H1 (cell line): ENCODE data around the gene CTNNA3. TPM values are rescaled to one million over a fixed set of nuclear protein-coding genes. Genes with fewer than 3 reads are reported as not detected.

Experiments used
- CTCF ChIA-PET: fragments of 300-600 bp; sonication (Branson Sonifier 250); formaldehyde crosslinking; loops from one replicate; lab custom pipeline; 2021; ENCODE audit not compliant: partially characterized antibody; lab: Charles Lee
- POLR2A ChIA-PET: fragments of 300-600 bp; sonication (Branson Sonifier 250); formaldehyde crosslinking; loops from one replicate; lab custom pipeline; 2021; ENCODE audit warnings: inconsistent platforms; ENCODE audit not compliant: partially characterized antibody; lab: Charles Lee
- DNase-seq, 2 experiments: peaks; one replicate each; pipeline versions ENCODE4 v3.0.0 to v3.0.0-alpha.2; 2010 to 2022; ENCODE audit warnings: low spot score in 2 of 2, low read depth in 1 of 2, mixed read lengths in 1 of 2
- FAIRE-seq: peaks from 2 replicates; lab custom pipeline; 2011; peaks lifted over from hg19 to GRCh38; lab: Jason Lieb, UNC
- H2AFZ ChIP-seq: 2 replicates; pipeline ENCODE4 v1.8.1; 2012; ENCODE audit warnings: low read length, inconsistent platforms
- H2AK5ac ChIP-seq: 2 replicates; pipeline ENCODE4 v1.6.1; 2013; ENCODE audit warnings: low read depth, low read length
- H2BK120ac ChIP-seq: replicated peaks from 2 replicates; pipeline ENCODE3; 2013; ENCODE audit warnings: low read depth, low read length, inconsistent platforms
- H2BK12ac ChIP-seq: 2 replicates; pipeline ENCODE4 v1.6.1; 2013; ENCODE audit warnings: low read depth, low read length
- H2BK15ac ChIP-seq: 2 replicates; pipeline ENCODE4 v1.6.1; 2013; ENCODE audit warnings: low read length
- H2BK20ac ChIP-seq: 2 replicates; pipeline ENCODE4 v1.6.1; 2013; ENCODE audit warnings: low read length
- H2BK5ac ChIP-seq: 2 replicates; pipeline ENCODE4 v1.6.1; 2013; ENCODE audit warnings: low read depth, low read length
- H3K14ac ChIP-seq: 2 replicates; pipeline ENCODE4 v1.6.1; 2013; ENCODE audit warnings: inconsistent platforms; ENCODE audit not compliant: insufficient read length
- H3K18ac ChIP-seq: 2 replicates; pipeline ENCODE4 v1.6.1; 2013; ENCODE audit warnings: low read length; ENCODE audit errors: extremely low read depth
- H3K23ac ChIP-seq: 2 replicates; pipeline ENCODE4 v1.6.1; 2013; ENCODE audit warnings: inconsistent platforms; ENCODE audit not compliant: insufficient read length
- H3K23me2 ChIP-seq: 2 replicates; pipeline ENCODE4 v1.6.1; 2013; ENCODE audit warnings: low read depth, low read length
- H3K27ac ChIP-seq: 2 replicates; pipeline ENCODE4 v1.6.1; 2011; ENCODE audit warnings: low read depth, low read length, inconsistent platforms
- H3K27me3 ChIP-seq, 4 experiments: replicated peaks in 1 of 4; 1 replicate in 1 of 4; 2 replicates in 3 of 4; pipeline versions ENCODE4 v1.6.1 to v1.8.1; 2011 to 2013; ENCODE audit warnings: low read length in 3 of 4, mild to moderate bottlenecking in 3 of 4, inconsistent platforms in 2 of 4, mixed read lengths in 2 of 4, moderate library complexity in 1 of 4; ENCODE audit not compliant: control insufficient read depth in 3 of 4, insufficient read depth in 3 of 4; ENCODE audit errors: extremely low read depth in 1 of 4
- H3K36me3 ChIP-seq, 4 experiments: 2 replicates each; pipeline versions ENCODE4 v1.6.1 to v1.8.1; 2011 to 2013; ENCODE audit warnings: mild to moderate bottlenecking in 4 of 4, low read length in 3 of 4, moderate library complexity in 2 of 4, control low read depth in 1 of 4, inconsistent platforms in 1 of 4; ENCODE audit not compliant: insufficient read depth in 4 of 4, control insufficient read depth in 2 of 4
- H3K4ac ChIP-seq: replicated peaks from 2 replicates; pipeline ENCODE3; 2013; ENCODE audit warnings: low read length, low read depth, mixed read lengths, inconsistent platforms; ENCODE audit not compliant: insufficient read length
- H3K4me1 ChIP-seq, 4 experiments: replicated peaks in 1 of 4; 1 replicate in 1 of 4; 2 replicates in 3 of 4; pipeline versions ENCODE4 v1.6.1 to v1.8.1; 2011 to 2013; ENCODE audit warnings: low read length in 3 of 4, inconsistent platforms in 2 of 4, mixed read lengths in 1 of 4; ENCODE audit not compliant: insufficient read depth in 4 of 4, control insufficient read depth in 3 of 4
- H3K4me2 ChIP-seq, 2 experiments: 2 replicates each; pipeline versions ENCODE4 v1.6.1 to v1.8.1; 2011 to 2013; ENCODE audit warnings: low read depth in 2 of 2, low read length in 2 of 2, control low read depth in 1 of 2, inconsistent platforms in 1 of 2, mild to moderate bottlenecking in 1 of 2; ENCODE audit not compliant: insufficient read depth in 1 of 2
- H3K4me3 ChIP-seq, 4 experiments: fragments of 200-600, 300-600 bp in 1 of 4; sonication (generic), shearing (Covaris generic), sonication (Bioruptor Twin) in 1 of 4; 2 replicates each; pipeline versions ENCODE4 v1.5.1 to v1.8.1; 2011 to 2016; ENCODE audit warnings: low read length in 4 of 4, low read depth in 3 of 4, control low read depth in 2 of 4, inconsistent platforms in 2 of 4, mild to moderate bottlenecking in 2 of 4, mixed read lengths in 1 of 4, moderate library complexity in 1 of 4; ENCODE audit not compliant: insufficient read depth in 2 of 4; ENCODE audit errors: extremely low read depth in 1 of 4
- H3K56ac ChIP-seq: replicated peaks from 2 replicates; pipeline ENCODE3; 2013; ENCODE audit warnings: low read depth, mild to moderate bottlenecking, mixed read lengths, low read length, inconsistent platforms; ENCODE audit not compliant: insufficient read length
- H3K79me1 ChIP-seq: 2 replicates; pipeline ENCODE4 v1.6.1; 2013; ENCODE audit warnings: low read depth, low read length, control low read depth
- H3K79me2 ChIP-seq, 2 experiments: 2 replicates each; pipeline versions ENCODE4 v1.6.1 to v1.8.1; 2012 to 2013; ENCODE audit warnings: low read length in 2 of 2, mild to moderate bottlenecking in 2 of 2, inconsistent platforms in 1 of 2; ENCODE audit not compliant: insufficient read depth in 2 of 2, control insufficient read depth in 1 of 2
- H3K9ac ChIP-seq, 4 experiments: replicated peaks in 1 of 4; 1 replicate in 1 of 4; 2 replicates in 3 of 4; pipeline versions ENCODE4 v1.6.1 to v1.8.1; 2011 to 2013; ENCODE audit warnings: low read depth in 3 of 4, low read length in 3 of 4, control low read depth in 2 of 4, mild to moderate bottlenecking in 2 of 4, moderate library complexity in 2 of 4, inconsistent platforms in 1 of 4; ENCODE audit errors: extremely low read depth in 1 of 4
- H3K9me3 ChIP-seq, 2 experiments: 2 replicates each; pipeline versions ENCODE4 v1.6.1 to v1.8.1; 2012 to 2013; ENCODE audit warnings: mild to moderate bottlenecking in 2 of 2, moderate library complexity in 2 of 2, control low read depth in 1 of 2, inconsistent platforms in 1 of 2, low read depth in 1 of 2, low read length in 1 of 2, mixed read lengths in 1 of 2; ENCODE audit not compliant: insufficient read depth in 2 of 2
- H4K20me1 ChIP-seq, 2 experiments: replicated peaks in 1 of 2; 2 replicates each; pipeline versions ENCODE3 to v1.8.1; 2011 to 2013; ENCODE audit warnings: inconsistent platforms in 2 of 2, low read length in 2 of 2, mild to moderate bottlenecking in 1 of 2; ENCODE audit not compliant: insufficient read depth in 2 of 2, control insufficient read depth in 1 of 2
- H4K5ac ChIP-seq: 2 replicates; pipeline ENCODE4 v1.6.1; 2013; ENCODE audit warnings: low read length, low read depth, mixed read lengths, inconsistent platforms; ENCODE audit not compliant: insufficient read length
- H4K8ac ChIP-seq: 2 replicates; pipeline ENCODE4 v1.8.0; 2013; ENCODE audit warnings: mild to moderate bottlenecking, moderate library complexity, low read length, inconsistent platforms; ENCODE audit not compliant: insufficient read depth; ENCODE audit errors: extremely low read depth
- H4K91ac ChIP-seq: replicated peaks from 2 replicates; pipeline ENCODE3; 2013; ENCODE audit warnings: low read length, mixed read lengths, inconsistent platforms; ENCODE audit not compliant: insufficient read length
- WGBS, 2 experiments: shearing (Covaris generic) in 1 of 2; methylation state at CpG; one replicate each; pipeline versions ENCODE4 v1.1.6 to v1.1.7; 2013 to 2015; ENCODE audit warnings: low lambda C conversion rate in 2 of 2, mixed read lengths in 2 of 2, inconsistent platforms in 1 of 2, low coverage in 1 of 2, missing lambda C conversion rate in 1 of 2; ENCODE audit not compliant: insufficient replicate concordance in 2 of 2, insufficient coverage in 1 of 2, insufficient read length in 1 of 2; ENCODE audit errors: extremely low coverage in 1 of 2, missing lambda C conversion rate in 1 of 2; 5-methylcytosine and 5-hydroxymethylcytosine counted together
- polyA plus RNA-seq, 7 experiments: library from polyadenylated mRNA; depleted of rRNA in 3 of 7; stranded (reverse) in 5 of 7; unstranded in 2 of 7; fragments of >200 nt in 5 of 7; fragments of 200-250 nt in 2 of 7; gene quantifications; 1 replicate in 5 of 7; 2 replicates in 1 of 7; 4 replicates in 1 of 7; pipeline versions ENCODE4 v1.2.1 to v1.2.3, GENCODE V29; 2011 to 2013; ENCODE audit warnings: missing spikeins in 2 of 7, mixed read lengths in 2 of 7
- total RNA-seq: library from RNA; stranded (reverse); fragmentation: NEBNext Ultra II Directional; extraction: Animal tissue kit (Norgen Biotek cat#: 25700); gene quantifications from 2 replicates; pipeline ENCODE4 v1.2.1, GENCODE V29; 2021
- TF ChIP-seq, protein P1 (sequence below): IDR thresholded peaks from 2 replicates; pipeline ENCODE4 v1.6.1; 2011; ENCODE audit warnings: low read length, improper control_type of control experiment

CTNNA3 gene
- total and polyA plus RNA-seq, 2 of the 8 experiments (the other 6 are each of a cell fraction or from before 2014, with no cell fraction given): 1.3 to 1.5 TPM

DNA sequence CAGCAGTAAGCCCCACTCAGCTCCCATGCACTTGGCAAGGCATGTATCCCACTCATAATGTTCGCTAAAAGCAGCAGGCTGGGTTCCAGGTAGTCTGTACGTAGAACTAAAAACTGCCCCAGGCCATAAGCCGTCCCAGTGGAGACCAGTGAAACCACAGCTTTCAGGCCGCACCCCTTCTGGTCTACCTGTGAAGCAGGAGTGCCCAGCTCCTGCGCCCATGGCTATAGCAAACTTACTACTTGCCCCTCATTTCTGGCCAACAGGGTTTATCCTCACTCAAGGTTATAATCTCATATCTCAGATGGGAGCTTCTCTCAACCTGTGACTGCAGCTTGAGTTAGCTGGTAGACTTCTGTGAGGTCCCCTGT, 1108.3 kb downstream of the CTNNA3 start:
- Histone ChIP-seq H3K27ac (no peak overlapping the region), H3K36me3 (no peaks in the 10 kb centered on the region), H2AK5ac (no peak overlapping the region), H3K4me1 (no peaks in the 10 kb centered on the region; a peak in 1 of 7 replicates), H2AFZ (no peak overlapping the region), H2BK20ac (no peak overlapping the region), H2BK5ac (no peak overlapping the region), H3K18ac (no peak overlapping the region), H3K56ac (no peak overlapping the region), H3K79me2 (no peaks in the 10 kb centered on the region), H3K4ac (no peak overlapping the region), H3K23ac (no peak overlapping the region), H4K20me1 (no peaks in the 10 kb centered on the region), H2BK12ac (no peak overlapping the region), H3K9ac (no peak overlapping the region), H3K14ac (no peak overlapping the region), H3K27me3 (no peaks in the 10 kb centered on the region), H2BK15ac (no peak overlapping the region), H3K79me1 (no peaks in the 10 kb centered on the region), H4K91ac (no peak overlapping the region), H2BK120ac (no peak overlapping the region), H3K9me3 (no peaks in the 10 kb centered on the region), H3K23me2 (no peaks in the 10 kb centered on the region), H3K4me3 (no peak overlapping the region), H4K5ac (no peak overlapping the region), H3K4me2 (no peak overlapping the region), H4K8ac (no peak overlapping the region)
- ChIA-PET POLR2A (no interaction called here), CTCF (interaction anchor here (0.9 to 3.0 kb wide), 9 partner anchors 8 to 419 kb away, joined by 3 to 27 read pairs (median 10); no protein-coding TSS in a partner anchor)
- TF ChIP-seq, protein P1, sequence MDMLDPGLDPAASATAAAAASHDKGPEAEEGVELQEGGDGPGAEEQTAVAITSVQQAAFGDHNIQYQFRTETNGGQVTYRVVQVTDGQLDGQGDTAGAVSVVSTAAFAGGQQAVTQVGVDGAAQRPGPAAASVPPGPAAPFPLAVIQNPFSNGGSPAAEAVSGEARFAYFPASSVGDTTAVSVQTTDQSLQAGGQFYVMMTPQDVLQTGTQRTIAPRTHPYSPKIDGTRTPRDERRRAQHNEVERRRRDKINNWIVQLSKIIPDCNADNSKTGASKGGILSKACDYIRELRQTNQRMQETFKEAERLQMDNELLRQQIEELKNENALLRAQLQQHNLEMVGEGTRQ: no peak
- no peak for FAIRE-seq
- DNase-seq: no peak
- 76% methylated on average over 5 of the region's 5 CpGs; no CpG with 5 or more reads in 1 of the 2 experiments for WGBS, 2 experiments
